HepG2 (cell line): ENCODE data around the gene SUPT6H. TPM values are rescaled to one million over a fixed set of nuclear protein-coding genes. Genes with fewer than 3 reads are reported as not detected.

Source experiments
- HNRNPLL ChIP-seq: fragments of 200-400 bp; formaldehyde crosslinking; IDR thresholded peaks from 2 replicates; pipeline ENCODE4 v1.6.1; 2017; ENCODE audit warnings: mild to moderate bottlenecking, low read depth, low read length; ENCODE audit not compliant: poor library complexity, severe bottlenecking
- MAZ ChIP-seq, 2 experiments: sonication (generic) in 1 of 2; formaldehyde crosslinking in 1 of 2; IDR thresholded peaks; 2 replicates each; pipeline versions ENCODE4 v1.5.0 to v1.6.1; 2012 to 2020; ENCODE audit warnings: low read depth in 2 of 2, mild to moderate bottlenecking in 2 of 2, borderline replicate concordance in 1 of 2, improper control_type of control experiment in 1 of 2, low read length in 1 of 2, missing genetic modification reagents in 1 of 2, moderate library complexity in 1 of 2
- NFE2L2 ChIP-seq: fragments of 150-350 bp; IDR thresholded peaks from 2 replicates; pipeline ENCODE4 v1.6.1; 2014; ENCODE audit warnings: low read length
- SRSF9 ChIP-seq: fragments of 200-400 bp; formaldehyde crosslinking; IDR thresholded peaks from 2 replicates; pipeline ENCODE4 v1.6.1; 2018; ENCODE audit warnings: borderline replicate concordance, mild to moderate bottlenecking, low read depth, low read length; ENCODE audit not compliant: insufficient read depth, poor library complexity, severe bottlenecking
- TARDBP ChIP-seq: sonication (generic); formaldehyde crosslinking; IDR thresholded peaks from 2 replicates; pipeline ENCODE4 v1.8.0; 2022; ENCODE audit warnings: mild to moderate bottlenecking, missing genetic modification reagents
- TFAP4 ChIP-seq: sonication (generic); IDR thresholded peaks from 2 replicates; pipeline ENCODE4 v1.6.1; 2016; ENCODE audit warnings: low read depth, borderline replicate concordance
- UBTF ChIP-seq: sonication (generic); formaldehyde crosslinking; IDR thresholded peaks from 2 replicates; pipeline ENCODE4 v1.4.0; 2020; ENCODE audit warnings: mild to moderate bottlenecking, missing genetic modification reagents
- ZBTB10 ChIP-seq: sonication (generic); formaldehyde crosslinking; IDR thresholded peaks from 2 replicates; pipeline ENCODE4 v1.4.0; 2020; ENCODE audit warnings: missing genetic modification reagents, borderline replicate concordance
- ZNF225 ChIP-seq: sonication (generic); formaldehyde crosslinking; IDR thresholded peaks from 2 replicates; pipeline ENCODE4 v1.4.0; 2020; ENCODE audit warnings: mild to moderate bottlenecking, missing genetic modification reagents
- ZNF333 ChIP-seq: sonication (generic); formaldehyde crosslinking; IDR thresholded peaks from 2 replicates; pipeline ENCODE4 v1.4.0; 2020; ENCODE audit warnings: mild to moderate bottlenecking, missing genetic modification reagents, borderline replicate concordance
- ZNF337 ChIP-seq: sonication (generic); formaldehyde crosslinking; IDR thresholded peaks from 2 replicates; pipeline ENCODE4 v1.5.1; 2020; ENCODE audit warnings: missing genetic modification reagents, low read depth, mild to moderate bottlenecking, borderline replicate concordance
- ZNF484 ChIP-seq: sonication (generic); formaldehyde crosslinking; IDR thresholded peaks from 2 replicates; pipeline ENCODE4 v1.5.1; 2020; ENCODE audit warnings: mild to moderate bottlenecking, low read depth, missing genetic modification reagents, borderline replicate concordance
- ZNF574 ChIP-seq: sonication (generic); formaldehyde crosslinking; IDR thresholded peaks from 2 replicates; pipeline ENCODE4 v1.4.0; 2020; ENCODE audit warnings: missing genetic modification reagents
- polyA plus RNA-seq, 8 experiments: library from polyadenylated mRNA; depleted of rRNA in 3 of 8; stranded (reverse) in 7 of 8; unstranded in 1 of 8; fragments of >200 nt; fragmentation: Illumina TruSeq in 4 of 8; extraction: Trizol in 4 of 8; gene quantifications; 2 replicates each; pipeline versions ENCODE4 v1.2.1 to v1.2.3, GENCODE V29; 2011 to 2016; ENCODE audit warnings: low read depth in 4 of 8, missing spikeins in 1 of 8, mixed read lengths in 1 of 8; ENCODE audit not compliant: insufficient read depth in 1 of 8
- total RNA-seq, 5 experiments: library from RNA; depleted of rRNA; stranded (reverse); fragments of >200 nt; fragmentation: Illumina TruSeq; extraction: Trizol; gene quantifications; 2 replicates each; pipeline ENCODE4 v1.2.3, GENCODE V29; 2016; ENCODE audit warnings: low read depth in 1 of 5
- TF ChIP-seq, protein P1 (sequence below): sonication (generic); formaldehyde crosslinking; IDR thresholded peaks from 2 replicates; pipeline ENCODE4 v1.4.0; 2020; ENCODE audit warnings: missing genetic modification reagents, mild to moderate bottlenecking, borderline replicate concordance

SUPT6H gene
- total and polyA plus RNA-seq, 2 of the 13 experiments (the other 11 are each of a cell fraction or from before 2014, with no cell fraction given) = 32.7 to 39.9 TPM

GRCh38 chr17:28644787-28645575 lies 17.0 kb upstream of the SUPT6H start, which contains the start of gene BLTP2 (continued):
- TF ChIP-seq HNRNPLL = peak; percentile 93
- no peak; the same call in 1 of the 2 replicates for TF ChIP-seq TFAP4
- 0 out of 2 replicates have a peak, but pooled peaks have one; percentile 78 for TF ChIP-seq ZNF333
- TF ChIP-seq ZNF574 (CRISPR knock-in tag) = peak; percentile 69
- TF ChIP-seq ZNF225 = no peak
- peak; percentile 93 for TF ChIP-seq TARDBP (CRISPR knock-in tag)
- no peak for TF ChIP-seq ZNF484
- no peak for TF ChIP-seq SRSF9
- no peak for TF ChIP-seq ZNF337 (CRISPR knock-in tag)
- TF ChIP-seq NFE2L2 = no peak
- TF ChIP-seq, protein P1, sequence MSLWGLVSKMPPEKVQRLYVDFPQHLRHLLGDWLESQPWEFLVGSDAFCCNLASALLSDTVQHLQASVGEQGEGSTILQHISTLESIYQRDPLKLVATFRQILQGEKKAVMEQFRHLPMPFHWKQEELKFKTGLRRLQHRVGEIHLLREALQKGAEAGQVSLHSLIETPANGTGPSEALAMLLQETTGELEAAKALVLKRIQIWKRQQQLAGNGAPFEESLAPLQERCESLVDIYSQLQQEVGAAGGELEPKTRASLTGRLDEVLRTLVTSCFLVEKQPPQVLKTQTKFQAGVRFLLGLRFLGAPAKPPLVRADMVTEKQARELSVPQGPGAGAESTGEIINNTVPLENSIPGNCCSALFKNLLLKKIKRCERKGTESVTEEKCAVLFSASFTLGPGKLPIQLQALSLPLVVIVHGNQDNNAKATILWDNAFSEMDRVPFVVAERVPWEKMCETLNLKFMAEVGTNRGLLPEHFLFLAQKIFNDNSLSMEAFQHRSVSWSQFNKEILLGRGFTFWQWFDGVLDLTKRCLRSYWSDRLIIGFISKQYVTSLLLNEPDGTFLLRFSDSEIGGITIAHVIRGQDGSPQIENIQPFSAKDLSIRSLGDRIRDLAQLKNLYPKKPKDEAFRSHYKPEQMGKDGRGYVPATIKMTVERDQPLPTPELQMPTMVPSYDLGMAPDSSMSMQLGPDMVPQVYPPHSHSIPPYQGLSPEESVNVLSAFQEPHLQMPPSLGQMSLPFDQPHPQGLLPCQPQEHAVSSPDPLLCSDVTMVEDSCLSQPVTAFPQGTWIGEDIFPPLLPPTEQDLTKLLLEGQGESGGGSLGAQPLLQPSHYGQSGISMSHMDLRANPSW = no peak
- no peak for TF ChIP-seq ZBTB10 (CRISPR knock-in tag)
- TF ChIP-seq MAZ (IDR thresholded peaks at IDR 0.05; ENCODE audit: borderline replicate concordance, low read depth, low read length) = peak; percentile 68; the same call in 1 of the 2 replicates
- peak; percentile 96 for TF ChIP-seq MAZ (CRISPR knock-in tag; IDR thresholded peaks at IDR 0.05; ENCODE audit: low read depth)
- TF ChIP-seq UBTF (CRISPR knock-in tag) = peak; percentile 83
